Stimulated activated CD8-positive, alpha-beta memory T cell treated with anti-CD3 and anti-CD28 coated beads, Interleukin-7, amount 100 ng/mL, for 24 hours (primary cell): ENCODE results near the gene POMGNT1.
"Not testable (repeated sequence)": the region's sequence is repeated elsewhere in the genome, so short reads cannot be mapped to it uniquely, and the experiment has no call there.

ENCODE experiments used
- DNase-seq: peaks from one replicate; pipeline ENCODE4 v3.0.0-alpha.2; 2020; ENCODE audit warnings: low read depth

The POMGNT1 gene

DNA sequence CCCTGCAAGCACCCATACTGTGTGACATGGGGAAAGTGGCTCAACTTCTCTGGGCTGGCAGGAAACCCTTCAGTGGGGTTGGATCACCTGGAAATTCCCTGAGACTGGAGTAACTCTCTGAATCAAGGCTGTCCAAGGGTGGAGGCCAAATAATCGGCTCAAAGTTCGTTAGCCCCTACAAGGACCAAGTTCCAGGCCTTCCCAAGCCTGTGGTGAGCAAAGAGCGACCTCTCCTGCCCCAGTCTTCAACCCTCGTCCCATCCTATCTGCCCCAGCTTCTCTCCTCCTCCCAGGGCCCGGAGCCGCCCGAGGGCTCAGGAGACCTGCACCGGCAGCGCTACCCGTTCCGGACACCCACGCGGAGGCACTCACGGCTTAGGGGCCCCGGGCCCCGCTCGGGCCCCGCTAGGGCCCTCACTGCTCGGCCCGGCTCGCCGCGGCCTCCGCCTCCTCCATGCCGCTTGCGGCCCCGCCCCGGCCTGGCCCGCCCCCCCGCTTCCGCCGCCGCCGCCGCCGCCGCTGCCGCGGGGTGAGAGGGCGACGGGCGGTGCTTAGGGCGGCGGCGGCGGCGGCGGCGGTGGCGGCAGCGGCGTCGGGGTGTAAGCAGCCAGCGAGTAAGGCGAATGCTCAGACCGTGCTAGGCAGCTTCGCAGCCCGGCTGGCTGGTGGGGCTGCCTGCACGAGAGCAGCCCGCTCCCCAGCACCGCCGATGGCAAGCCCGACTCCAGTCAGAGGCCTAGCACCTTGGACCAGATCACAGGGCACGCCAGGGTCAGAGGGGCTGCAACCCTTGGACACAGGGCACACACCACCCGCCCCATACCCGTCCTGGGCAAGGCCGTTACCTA is at the start of gene POMGNT1:
POMGNT1 (minus strand) TSS at position 471 of the 848 bp plus-strand sequence. CDS start 613 bp downstream, outside the sequence.
- DNase-seq = peak; percentile 45

DNA sequence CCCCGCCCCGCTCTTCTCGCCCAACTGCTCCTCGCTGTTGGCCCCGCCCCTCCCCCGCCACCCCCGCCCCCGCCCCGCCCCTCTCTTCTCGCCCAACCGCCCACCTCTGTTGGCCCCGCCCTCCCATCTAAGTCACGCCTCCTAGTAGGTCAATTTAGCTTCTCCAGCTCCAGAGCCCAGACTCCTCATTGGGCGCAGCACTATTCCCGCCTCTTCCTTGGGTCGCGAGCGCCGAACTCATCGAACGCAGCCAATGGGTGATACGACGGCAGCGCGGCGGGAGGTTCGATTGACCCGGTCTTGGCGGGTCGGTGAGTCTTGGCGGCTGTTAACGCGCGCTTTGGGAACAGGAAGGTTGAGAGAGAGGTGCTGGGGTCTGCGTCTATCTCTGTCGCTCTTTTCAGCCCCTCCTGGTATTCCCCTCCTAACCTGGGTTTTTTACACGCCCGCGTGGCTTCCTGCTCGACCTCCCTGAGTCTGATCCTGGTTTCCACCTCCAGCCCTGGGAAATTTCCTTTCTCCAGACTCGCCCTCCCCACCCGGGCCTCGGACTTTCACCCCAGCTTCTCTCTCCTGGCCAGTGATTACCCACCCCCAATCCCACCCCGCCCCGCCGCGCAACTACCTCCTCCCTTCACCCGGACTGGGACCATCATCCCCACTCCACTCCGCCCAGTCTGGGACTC is 49.3 kb upstream of the POMGNT1 start, which contains the start of gene RAD54L:
RAD54L (plus strand) TSS at position 328 of the 686 bp plus-strand sequence. CDS start 643 bp downstream, outside the sequence.
- DNase-seq = peak; percentile 94

GRCh38 chr1:46246548-46247435 is 48.6 kb upstream of the POMGNT1 start:
- DNase-seq = peak; percentile 47

- DNase-seq = not testable (repeated sequence)
Measured at GRCh38 chr1:46246136-46246535, 47.9 kb upstream of the POMGNT1 start.

DNA sequence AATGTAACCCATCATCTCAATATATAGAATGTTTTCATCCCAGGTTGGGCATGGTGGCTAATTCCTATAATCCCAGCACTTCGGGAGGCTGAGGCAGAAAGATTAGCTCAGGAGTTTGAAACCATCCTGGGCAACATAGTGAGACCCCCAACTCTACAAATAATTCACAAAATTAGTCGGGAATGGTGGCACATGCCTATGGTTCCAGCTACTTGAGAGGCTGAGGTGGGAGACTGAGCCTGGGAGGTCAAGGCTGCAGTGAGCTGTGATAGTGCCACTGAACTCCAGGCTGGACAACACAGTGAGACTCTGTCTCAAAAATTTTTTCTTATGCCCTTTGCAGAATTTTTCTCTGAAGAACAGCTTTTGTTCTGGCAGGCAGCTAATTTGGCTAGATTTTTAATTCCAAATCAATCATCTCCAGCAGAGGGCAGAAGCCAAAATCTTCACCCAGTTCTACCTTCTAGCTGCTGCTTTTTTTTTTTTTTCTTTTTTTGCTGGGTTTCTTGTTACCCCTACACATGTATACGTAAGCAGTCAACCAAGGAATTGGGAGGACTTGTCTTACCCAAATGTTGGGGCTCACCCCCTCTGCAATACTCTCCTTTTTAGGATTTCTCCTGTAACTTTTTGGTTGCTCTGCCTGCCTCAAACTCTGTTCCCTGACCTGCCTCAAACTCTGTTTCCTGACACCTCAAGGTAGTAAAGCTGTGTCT is 46.6 kb upstream of the POMGNT1 start:
- DNase-seq = no peak

DNA sequence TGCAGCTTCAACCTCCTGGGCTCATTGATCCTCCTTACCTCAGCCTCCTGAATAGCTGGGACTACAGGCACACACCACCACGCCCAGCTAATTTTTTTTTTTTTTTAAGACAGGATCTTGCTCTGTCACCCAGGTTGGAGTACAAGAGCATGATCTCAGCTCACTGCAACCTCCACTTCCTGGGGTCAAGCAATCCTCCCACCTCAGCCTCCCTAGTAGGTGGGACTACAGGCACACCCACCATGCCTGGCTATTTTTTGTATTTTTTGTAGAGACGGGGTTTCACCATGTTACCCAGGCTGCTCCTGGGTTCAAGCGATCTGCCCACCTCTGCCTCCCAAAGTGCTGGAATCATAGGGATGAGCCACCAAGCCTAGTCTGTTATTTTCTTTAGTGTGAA is 45.6 kb upstream of the POMGNT1 start:
- not testable (repeated sequence) for DNase-seq

DNA sequence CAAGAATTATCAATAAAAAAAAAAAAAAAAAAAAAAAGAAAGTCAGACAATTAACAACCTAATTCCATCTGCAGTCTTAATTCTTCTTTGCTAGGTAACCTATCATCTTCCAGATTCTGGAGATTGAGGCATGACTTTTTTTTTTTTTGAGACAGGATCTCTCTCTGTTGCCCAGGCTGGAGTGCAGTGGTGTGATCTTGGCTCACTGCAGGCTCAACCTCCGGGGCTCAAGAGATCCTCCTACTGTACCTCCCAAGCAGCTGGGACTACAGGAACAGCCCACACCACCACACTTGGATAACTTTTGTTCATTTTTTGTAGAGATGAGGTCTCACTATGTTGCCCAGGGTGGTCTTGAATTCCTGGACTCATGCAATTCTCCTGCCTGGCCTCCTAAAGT is 44.7 kb upstream of the POMGNT1 start:
- DNase-seq = no peak

- not testable (repeated sequence) for DNase-seq
Measured at GRCh38 chr1:46241733-46242132, 43.5 kb upstream of the POMGNT1 start.

GRCh38 chr1:46238865-46239264 is 40.6 kb upstream of the POMGNT1 start:
- not testable (repeated sequence) for DNase-seq

DNA sequence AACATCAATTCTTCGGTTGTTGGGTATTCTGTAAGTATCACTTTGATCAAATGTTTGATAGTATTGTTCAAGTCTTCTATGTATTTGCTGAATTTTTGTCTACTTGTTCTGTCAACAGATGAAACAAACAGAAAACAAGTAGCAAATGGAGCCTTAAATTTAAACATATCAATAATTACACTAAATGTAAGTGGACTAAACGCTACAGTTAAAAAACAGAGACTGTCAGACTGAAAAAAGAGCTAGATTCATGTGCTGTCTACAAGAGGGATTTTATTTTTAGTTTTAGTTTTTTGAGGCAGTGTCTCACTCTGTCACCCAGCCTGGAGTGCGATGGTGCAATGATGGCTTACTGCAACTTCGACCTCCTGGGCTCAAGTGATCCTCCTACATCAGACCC is 38.6 kb upstream of the POMGNT1 start:
- no peak for DNase-seq

- not testable (repeated sequence) for DNase-seq
Measured at GRCh38 chr1:46231231-46231630, 33.0 kb upstream of the POMGNT1 start.

- no peak for DNase-seq
Measured at GRCh38 chr1:46224966-46225365, 26.7 kb upstream of the POMGNT1 start.

DNA sequence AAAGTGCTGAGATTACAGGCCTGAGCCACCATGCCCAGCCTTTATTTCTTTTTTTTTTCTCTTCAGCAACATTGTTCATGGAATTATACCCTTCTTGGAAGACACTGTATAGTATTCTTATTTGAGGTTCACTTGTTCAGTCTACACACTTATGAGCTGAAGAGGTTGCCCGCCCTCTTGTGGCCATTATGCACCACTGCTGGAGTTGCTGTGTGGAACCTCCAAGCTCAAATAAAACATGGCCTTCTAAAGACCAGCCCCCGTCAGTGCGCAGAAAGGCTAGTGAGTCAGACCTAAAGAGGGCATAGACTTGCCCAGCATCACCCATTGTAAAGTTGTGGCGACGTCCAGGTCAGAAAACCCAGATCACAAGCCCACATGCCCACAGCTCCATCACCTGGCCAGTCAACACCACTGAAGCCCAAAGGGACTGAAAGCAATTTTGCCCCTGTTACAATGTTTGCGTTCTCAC is 25.3 kb upstream of the POMGNT1 start:
- DNase-seq = no peak

- DNase-seq = not testable (repeated sequence)
Measured at GRCh38 chr1:46223055-46223454, 24.8 kb upstream of the POMGNT1 start.

GRCh38 chr1:46221749-46222148 is 23.5 kb upstream of the POMGNT1 start:
- DNase-seq = no peak

DNA sequence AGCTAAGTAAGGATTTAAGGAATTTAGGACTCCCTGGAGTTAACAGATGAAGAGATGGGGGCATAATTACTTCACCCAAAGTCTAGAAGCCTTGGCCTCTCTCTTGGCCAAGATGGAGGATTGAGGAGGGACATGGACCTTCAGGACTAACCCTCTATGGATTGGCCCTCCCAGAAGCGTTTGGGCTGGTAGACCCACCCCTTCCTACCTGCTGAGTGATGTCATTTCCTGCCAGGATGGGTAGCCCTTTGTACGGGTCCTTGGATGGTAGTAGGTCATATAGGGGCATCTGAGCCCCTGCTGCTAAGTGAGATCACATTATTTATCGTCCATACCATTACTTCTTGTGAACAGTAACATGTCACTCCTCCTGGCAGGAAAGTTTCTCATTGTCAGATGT is 22.6 kb upstream of the POMGNT1 start:
- no peak for DNase-seq

- no peak for DNase-seq
Measured at GRCh38 chr1:46219551-46220520, 21.6 kb upstream of the POMGNT1 start.

DNA sequence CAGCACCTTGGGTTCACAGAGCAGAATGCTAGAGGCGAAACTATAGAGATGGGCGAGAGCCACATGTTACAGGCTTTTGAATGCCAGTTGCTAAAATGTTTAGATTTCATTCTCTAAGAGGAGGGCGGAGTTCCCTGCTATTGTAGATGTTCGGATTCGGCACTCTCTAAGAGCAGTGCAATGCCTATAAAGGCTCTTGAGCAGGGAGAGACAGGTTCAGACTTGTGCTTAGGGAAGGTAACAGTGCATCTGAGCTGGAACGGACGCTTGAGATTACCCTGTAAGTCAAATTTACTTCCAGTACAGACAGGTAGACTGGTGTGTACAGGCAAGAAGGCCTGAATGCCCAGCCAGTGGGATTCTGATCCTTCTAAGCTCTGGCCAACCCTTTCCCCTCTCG is 20.2 kb upstream of the POMGNT1 start:
- DNase-seq = no peak

DNA sequence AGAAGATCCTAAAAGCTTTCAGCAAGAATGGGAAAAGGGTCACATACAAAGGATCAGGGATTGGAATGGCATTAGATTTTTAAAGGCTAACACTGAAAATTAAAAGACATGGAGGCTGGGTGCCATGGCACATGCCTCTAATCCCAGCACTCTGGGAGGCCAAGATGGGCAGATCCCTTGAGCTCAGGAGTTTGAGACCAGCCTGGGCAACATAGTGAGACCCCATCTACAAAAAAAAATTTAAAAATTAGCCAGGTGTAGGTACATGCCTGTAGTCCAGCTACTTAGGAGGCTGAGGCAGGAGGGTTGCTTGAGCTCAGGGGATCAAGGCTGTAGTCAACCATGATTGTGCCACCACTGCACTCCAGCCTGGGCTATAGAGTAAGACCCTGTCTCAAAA is 17.3 kb upstream of the POMGNT1 start:
- DNase-seq = no peak

DNA sequence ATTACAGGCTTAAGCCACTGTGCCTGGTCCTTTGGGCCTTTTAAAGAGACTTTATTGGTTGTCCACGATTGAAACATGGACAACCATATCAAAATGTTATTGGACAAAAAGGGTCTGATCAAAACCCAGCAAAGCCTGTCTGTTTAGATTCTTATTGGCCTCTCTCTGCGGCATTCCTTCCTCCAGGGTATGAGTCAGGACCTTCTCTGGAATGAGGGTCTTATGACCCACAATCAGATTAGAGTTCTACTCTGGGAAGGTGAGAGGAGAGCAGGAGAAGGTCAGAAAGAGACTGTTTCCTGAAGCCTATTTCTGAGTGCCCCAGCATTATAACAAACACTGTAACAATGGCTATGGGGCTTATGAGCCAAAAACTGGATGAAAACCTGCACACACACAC is 12.8 kb upstream of the POMGNT1 start:
- DNase-seq = no peak
